GM23338 (cell line): ENCODE results near the gene SAMD4A. TPM values are rescaled to one million over a fixed set of nuclear protein-coding genes. Genes with fewer than 3 reads are reported as not detected.

ENCODE experiments used
- ATAC-seq: fragments of 200-7000 bp; cut with Tn5 transposase; 3 replicates; pipeline ENCODE4 v1.9.1; 2020
- DNase-seq: peaks from one replicate; pipeline ENCODE4 v3.0.0-alpha.2; 2015; ENCODE audit warnings: low spot score
- H2AFZ ChIP-seq: fragments of 200-600 bp; sonication (generic); 2 replicates; pipeline ENCODE4 v1.8.0; 2016; ENCODE audit warnings: antibody characterized with exemption, mild to moderate bottlenecking, moderate library complexity
- H3F3A ChIP-seq: fragments of 200-600 bp; sonication (generic); replicated peaks from 2 replicates; pipeline ENCODE4 v1.8.0; 2017; ENCODE audit warnings: antibody characterized with exemption, mixed run types, low read depth
- H3K27ac ChIP-seq: fragments of 200-600 bp; sonication (generic); 2 replicates; pipeline ENCODE4 v1.6.1; 2016; ENCODE audit warnings: low read depth
- H3K27me3 ChIP-seq: fragments of 200-600 bp; sonication (generic); 2 replicates; pipeline ENCODE4 v1.8.0; 2016; ENCODE audit warnings: mild to moderate bottlenecking, mixed run types, moderate library complexity; ENCODE audit not compliant: insufficient read depth
- H3K36me3 ChIP-seq: fragments of 200-600 bp; sonication (generic); 2 replicates; pipeline ENCODE4 v1.8.0; 2016; ENCODE audit warnings: mild to moderate bottlenecking; ENCODE audit not compliant: insufficient read depth
- H3K4me1 ChIP-seq: fragments of 200-600 bp; sonication (generic); 2 replicates; pipeline ENCODE4 v1.8.0; 2016; ENCODE audit warnings: mild to moderate bottlenecking, moderate library complexity; ENCODE audit not compliant: insufficient read depth
- H3K4me2 ChIP-seq: fragments of 200-600 bp; sonication (generic); 2 replicates; pipeline ENCODE4 v1.7.1; 2017; ENCODE audit warnings: mixed run types
- H3K4me3 ChIP-seq: fragments of 200-600 bp; sonication (generic); 2 replicates; pipeline ENCODE4 v1.6.1; 2016; ENCODE audit warnings: mixed run types
- H3K79me2 ChIP-seq: fragments of 200-600 bp; sonication (generic); replicated peaks from 2 replicates; pipeline ENCODE4 v1.8.0; 2017; ENCODE audit warnings: mild to moderate bottlenecking; ENCODE audit not compliant: insufficient read depth
- H3K9me2 ChIP-seq: fragments of 200-600 bp; sonication (generic); 2 replicates; pipeline ENCODE4 v1.8.0; 2017; ENCODE audit not compliant: insufficient read depth
- H4K20me1 ChIP-seq: fragments of 200-600 bp; sonication (generic); replicated peaks from 2 replicates; pipeline ENCODE4 v1.8.0; 2017; ENCODE audit warnings: mild to moderate bottlenecking; ENCODE audit not compliant: insufficient read depth
- H3K27ac Mint-ChIP-seq: 2 replicates; pipeline ENCODE4 v1.8.0; 2020; ENCODE audit warnings: inconsistent platforms, mild to moderate bottlenecking, moderate library complexity, mixed read lengths
- H3K27me3 Mint-ChIP-seq: 3 replicates; pipeline ENCODE4 v1.8.0; 2022; ENCODE audit warnings: low read depth, mild to moderate bottlenecking, moderate library complexity, mixed read lengths, inconsistent platforms; ENCODE audit not compliant: insufficient read depth, poor library complexity
- H3K36me3 Mint-ChIP-seq: 3 replicates; pipeline ENCODE4 v1.8.0; 2021; ENCODE audit warnings: low read depth, mild to moderate bottlenecking, inconsistent platforms, moderate library complexity, mixed read lengths
- H3K4me1 Mint-ChIP-seq: 3 replicates; pipeline ENCODE4 v1.8.0; 2020; ENCODE audit warnings: mild to moderate bottlenecking, inconsistent platforms, mixed read lengths
- H3K4me3 Mint-ChIP-seq: 3 replicates; pipeline ENCODE4 v1.8.0; 2021; ENCODE audit warnings: moderate library complexity, mild to moderate bottlenecking, inconsistent platforms, mixed read lengths
- H3K9me3 Mint-ChIP-seq: 3 replicates; pipeline ENCODE4 v1.8.0; 2020; ENCODE audit warnings: moderate library complexity, mild to moderate bottlenecking, inconsistent platforms, mixed read lengths
- CREB1 ChIP-seq: fragments of 250-450 bp; sonication (Bioruptor Pico); IDR thresholded peaks from 2 replicates; pipeline ENCODE4 v1.5.0; 2020; ENCODE audit warnings: low read depth, mild to moderate bottlenecking, moderate library complexity
- CTCF ChIP-seq, 2 experiments: fragments of 200-600 bp in 1 of 2; sonication (generic) in 1 of 2; conservative IDR thresholded peaks; 2 replicates each; pipeline versions ENCODE4 v1.5.1 to v1.6.1; 2016 to 2017; ENCODE audit warnings: antibody characterized with exemption in 2 of 2, low read depth in 2 of 2, mild to moderate bottlenecking in 2 of 2, moderate library complexity in 1 of 2
- ETS1 ChIP-seq: IDR thresholded peaks from 2 replicates; pipeline ENCODE4 v1.6.1; 2016; ENCODE audit warnings: antibody characterized with exemption
- EZH2 ChIP-seq: fragments of 200-600 bp; sonication (generic); IDR thresholded peaks from one replicate; pipeline ENCODE4 v1.8.0; 2017; ENCODE audit warnings: antibody characterized with exemption, mild to moderate bottlenecking, low read depth; ENCODE audit not compliant: unreplicated experiment
- EZH2phosphoT487 ChIP-seq: fragments of 200-600 bp; sonication (generic); IDR thresholded peaks from one replicate; pipeline ENCODE4 v1.8.1; 2018; ENCODE audit warnings: antibody characterized with exemption; ENCODE audit not compliant: unreplicated experiment
- JUNB ChIP-seq: IDR thresholded peaks from one replicate; pipeline ENCODE4 v1.6.1; 2016; ENCODE audit warnings: antibody characterized with exemption; ENCODE audit not compliant: unreplicated experiment
- NANOG ChIP-seq: IDR thresholded peaks from 2 replicates; pipeline ENCODE4 v1.6.1; 2016; ENCODE audit warnings: antibody characterized with exemption, borderline replicate concordance
- POLR2AphosphoS5 ChIP-seq: IDR thresholded peaks from 2 replicates; pipeline ENCODE4 v1.6.1; 2016; ENCODE audit warnings: antibody characterized with exemption, low read depth
- REST ChIP-seq: IDR thresholded peaks from one replicate; pipeline ENCODE4 v1.6.1; 2018; ENCODE audit warnings: antibody characterized with exemption; ENCODE audit not compliant: unreplicated experiment
- STAT1 ChIP-seq: IDR thresholded peaks from one replicate; pipeline ENCODE4 v1.6.1; 2016; ENCODE audit warnings: antibody characterized with exemption; ENCODE audit not compliant: unreplicated experiment
- ZNF114 ChIP-seq: fragments of 250-450 bp; sonication (Bioruptor Pico); IDR thresholded peaks from 2 replicates; pipeline ENCODE4 v1.5.0; 2020; ENCODE audit warnings: mild to moderate bottlenecking, moderate library complexity
- ZNF331 ChIP-seq: fragments of 250-450 bp; sonication (Bioruptor Pico); IDR thresholded peaks from 2 replicates; pipeline ENCODE4 v1.5.0; 2020; ENCODE audit warnings: low read depth, mild to moderate bottlenecking, moderate library complexity
- ZNF462 ChIP-seq: fragments of 250-450 bp; sonication (Bioruptor Pico); IDR thresholded peaks from 2 replicates; pipeline ENCODE4 v1.5.0; 2020; ENCODE audit warnings: mild to moderate bottlenecking, moderate library complexity
- polyA plus RNA-seq: library from polyadenylated mRNA; unstranded; fragments of >200 nt; fragmentation: Nextera tagmentation; extraction: Ambion mirVana; gene quantifications from 2 replicates; pipeline ENCODE4 v1.2.1, GENCODE V29; 2016
- total RNA-seq: library from RNA; depleted of rRNA; stranded (reverse); fragments of >200 nt; shearing (Covaris generic); gene quantifications from 2 replicates; pipeline ENCODE4 v1.2.3, GENCODE V29; 2014

Gene SAMD4A
- total and polyA plus RNA-seq, 2 experiments from 2014 or later, result 1.6 to 6.9 TPM

- Histone ChIP-seq H3K79me2 (no peaks in the 10 kb centered on the region; the same call in 1 of the 2 replicates), H3K4me1 (no peaks in the 10 kb centered on the region), H3K4me3 (no peak overlapping the region), H3F3A (no peaks in the 10 kb centered on the region), H3K27me3 (no peaks in the 10 kb centered on the region), H3K4me2 (no peak overlapping the region), H3K27ac (no peak overlapping the region), H3K9me2 (no peaks in the 10 kb centered on the region), H4K20me1 (no peaks in the 10 kb centered on the region), H2AFZ (no peak overlapping the region), H3K36me3 (no peaks in the 10 kb centered on the region)
- H3K9me3 Mint-ChIP-seq, result no peaks in the 10 kb centered on the region
- no peaks in the 10 kb centered on the region; the same call in 2 of the 3 replicates for H3K4me1 Mint-ChIP-seq
- no peak for DNase-seq
- no peak for ATAC-seq
- no peak overlapping the region for H3K4me3 Mint-ChIP-seq
- TF ChIP-seq JUNB, result no peak
- TF ChIP-seq STAT1, result no peak
- TF ChIP-seq NANOG, result no peak
- TF ChIP-seq ZNF331, result no peak
- TF ChIP-seq EZH2phosphoT487, result no peak
- no peak for TF ChIP-seq CREB1 (CRISPR knock-in tag)
- no peak for TF ChIP-seq REST
- TF ChIP-seq POLR2AphosphoS5, result no peak
- TF ChIP-seq EZH2, result no peak
- TF ChIP-seq ZNF114 (CRISPR knock-in tag), result no peak
- no peak for TF ChIP-seq ETS1
- no peak for TF ChIP-seq CTCF (conservative IDR thresholded peaks at IDR 0.05; ENCODE audit: low read depth in 2 of 2)
- TF ChIP-seq ZNF462 (CRISPR knock-in tag), result no peak
- H3K27me3 Mint-ChIP-seq, result peaks cover 5% of the 10 kb centered on the region
- H3K27ac Mint-ChIP-seq, result no peak overlapping the region
- no peaks in the 10 kb centered on the region for H3K36me3 Mint-ChIP-seq
Measured at GRCh38 chr14:54590481-54590880, 23.6 kb downstream of the SAMD4A start.
